ENCODE results near the gene RNF123.

The RNF123 gene

DNA sequence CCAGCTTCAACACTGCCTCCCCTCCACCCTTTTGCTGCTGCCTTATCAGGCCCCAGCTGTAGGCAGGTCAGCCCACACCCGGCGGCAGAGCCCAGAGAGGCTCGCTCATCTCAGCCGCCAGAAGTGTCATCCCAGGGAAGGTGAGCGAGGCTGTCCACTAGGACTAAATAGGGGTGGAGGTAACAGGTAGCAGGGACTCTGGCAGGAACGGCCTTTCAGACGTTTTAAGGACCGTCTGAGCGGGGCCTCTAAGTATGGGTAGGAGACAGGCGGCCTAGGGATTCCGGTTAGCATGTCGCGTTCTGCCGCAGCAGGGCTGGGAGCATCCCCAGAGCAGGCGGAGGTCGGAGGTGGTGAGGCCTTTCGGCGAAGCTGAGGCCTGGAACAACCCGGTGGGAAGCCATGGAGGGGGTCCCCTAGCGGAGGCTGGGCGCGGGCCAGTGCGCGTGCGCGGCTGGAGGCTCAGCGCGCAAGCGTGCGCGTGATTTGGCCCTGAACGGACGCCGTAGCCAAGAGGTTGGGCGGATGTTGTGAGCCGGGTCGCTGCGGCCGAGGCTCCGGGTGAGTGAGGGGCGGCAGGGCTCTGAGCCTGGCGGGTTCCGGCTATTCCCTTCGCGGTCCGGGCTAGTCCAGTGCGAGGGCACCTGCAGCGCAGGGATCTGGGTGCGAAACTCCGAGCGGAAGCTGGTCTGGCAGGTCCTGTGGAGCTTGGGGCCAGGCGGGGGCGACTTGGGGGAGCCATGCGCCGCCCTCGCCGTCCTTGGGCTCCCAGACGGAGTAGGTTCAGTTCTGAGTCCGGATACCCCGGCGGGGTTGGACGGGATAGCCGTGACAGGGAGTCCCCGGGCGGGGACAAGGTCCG, at the start of gene RNF123, which contains the start of gene MST1:
Gene RNF123 (plus strand): TSS at position 512 of the 862 bp plus-strand sequence. CDS start 1,609 bp downstream, outside the sequence.
Gene MST1 (minus strand): TSS at position 429 of the 862 bp plus-strand sequence. CDS start 783 bp downstream, outside the sequence.
- no peak for DNase-seq

DNA sequence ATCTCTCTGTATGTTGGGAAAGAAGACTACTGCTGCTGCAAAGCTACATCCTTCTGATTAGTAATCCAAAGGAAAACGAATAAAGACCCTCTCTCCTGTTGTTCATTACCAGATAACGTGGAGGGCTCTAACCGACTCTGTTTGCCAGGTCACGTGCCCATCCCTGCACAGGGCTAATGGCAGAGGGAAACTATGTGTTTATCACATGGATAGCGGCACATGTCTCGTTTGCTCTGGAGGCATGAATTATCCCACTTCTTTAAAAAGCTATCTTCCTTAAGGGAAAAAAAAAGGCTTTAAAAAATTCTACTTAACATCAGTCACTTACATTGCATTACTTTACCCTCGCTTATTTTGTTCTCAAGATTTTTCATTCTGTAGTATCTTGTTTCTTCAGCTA, 48.1 kb upstream of the RNF123 start:
- DNase-seq: no peak

DNA sequence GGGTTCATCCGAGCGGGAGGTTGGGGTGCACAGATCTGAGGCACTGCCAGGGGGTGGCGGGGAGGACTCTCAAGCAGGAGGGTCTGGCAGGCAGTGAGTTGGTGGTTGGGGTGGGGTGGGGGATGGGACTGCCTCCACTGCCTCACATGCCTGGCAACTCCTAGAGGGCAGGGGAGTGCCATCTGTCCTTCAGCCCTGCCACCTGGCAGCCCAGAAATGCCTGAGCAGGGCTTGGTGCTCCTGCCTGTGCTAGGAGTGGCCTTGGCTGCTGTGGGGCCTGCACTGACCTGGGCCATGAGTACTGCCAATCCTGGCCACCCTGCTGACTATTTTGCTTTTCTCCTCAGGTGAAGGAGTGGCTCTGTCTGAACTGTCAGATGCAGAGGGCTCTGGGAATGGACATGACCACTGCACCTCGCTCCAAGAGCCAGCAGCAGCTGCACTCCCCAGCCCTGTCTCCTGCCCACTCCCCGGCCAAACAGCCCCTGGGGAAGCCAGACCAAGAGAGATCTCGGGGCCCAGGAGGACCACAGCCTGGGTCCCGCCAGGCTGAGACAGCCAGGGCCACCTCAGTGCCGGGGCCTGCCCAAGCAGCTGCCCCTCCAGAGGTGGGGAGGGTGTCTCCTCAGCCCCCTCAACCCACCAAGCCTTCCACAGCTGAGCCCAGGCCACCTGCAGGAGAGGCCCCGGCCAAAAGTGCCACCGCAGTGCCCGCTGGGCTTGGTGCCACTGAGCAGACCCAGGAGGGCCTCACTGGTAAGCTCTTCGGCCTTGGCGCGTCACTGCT, 47.2 kb upstream of the RNF123 start:
- DNase-seq: no peak

DNA sequence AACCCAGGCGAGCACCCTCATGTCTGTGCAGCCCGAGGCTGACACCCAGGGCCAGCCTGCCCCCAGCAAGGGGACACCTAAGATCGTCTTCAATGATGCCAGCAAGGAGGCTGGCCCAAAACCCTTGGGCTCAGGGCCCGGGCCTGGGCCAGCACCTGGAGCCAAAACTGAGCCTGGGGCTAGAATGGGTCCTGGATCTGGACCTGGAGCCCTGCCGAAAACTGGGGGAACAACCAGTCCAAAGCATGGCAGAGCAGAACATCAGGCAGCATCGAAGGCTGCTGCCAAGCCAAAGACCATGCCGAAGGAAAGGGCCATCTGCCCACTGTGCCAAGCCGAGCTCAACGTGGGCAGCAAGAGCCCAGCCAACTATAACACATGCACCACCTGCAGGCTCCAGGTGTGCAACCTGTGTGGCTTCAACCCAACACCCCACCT, 46.6 kb upstream of the RNF123 start:
- no peak for DNase-seq

DNA sequence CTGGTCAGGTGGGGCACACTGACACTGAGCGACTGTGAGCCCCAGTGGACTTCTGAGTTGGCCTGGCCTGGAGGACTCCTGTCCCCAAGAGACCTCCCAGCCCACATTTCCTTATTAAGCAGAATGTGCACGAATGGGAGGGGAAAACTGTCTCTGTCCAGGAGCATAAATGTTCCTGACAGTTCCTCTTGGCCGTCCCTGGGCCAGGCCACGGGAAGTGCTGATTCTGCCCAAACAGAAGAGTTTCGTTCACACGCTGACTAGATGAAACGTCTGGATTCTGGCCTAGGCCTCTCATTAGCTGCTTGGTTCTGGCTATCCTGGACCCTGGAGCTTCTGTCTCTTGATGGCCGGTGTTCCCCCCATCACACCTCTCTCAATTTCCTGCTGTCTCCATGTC, 44.7 kb upstream of the RNF123 start:
- DNase-seq: no peak

DNA sequence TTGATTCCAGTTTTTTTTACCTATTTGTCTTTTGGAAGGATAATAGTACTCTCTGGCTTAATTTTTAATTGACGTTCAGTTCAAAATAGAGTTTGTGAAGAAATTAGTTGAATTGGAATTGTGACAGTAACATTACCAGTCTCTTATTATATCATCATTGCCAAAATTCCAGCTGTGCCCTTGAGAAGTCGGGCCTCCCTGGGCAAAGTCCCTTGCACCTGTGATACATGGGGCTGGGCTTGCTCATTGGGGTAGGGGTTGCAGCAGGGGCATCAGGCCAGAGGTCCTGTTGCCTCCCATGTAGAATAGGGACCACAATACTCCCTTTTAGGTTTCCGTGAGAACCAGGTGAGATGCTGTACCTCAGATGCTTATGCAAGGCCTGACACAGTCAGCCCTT, 43.1 kb upstream of the RNF123 start:
- DNase-seq: no peak

DNA sequence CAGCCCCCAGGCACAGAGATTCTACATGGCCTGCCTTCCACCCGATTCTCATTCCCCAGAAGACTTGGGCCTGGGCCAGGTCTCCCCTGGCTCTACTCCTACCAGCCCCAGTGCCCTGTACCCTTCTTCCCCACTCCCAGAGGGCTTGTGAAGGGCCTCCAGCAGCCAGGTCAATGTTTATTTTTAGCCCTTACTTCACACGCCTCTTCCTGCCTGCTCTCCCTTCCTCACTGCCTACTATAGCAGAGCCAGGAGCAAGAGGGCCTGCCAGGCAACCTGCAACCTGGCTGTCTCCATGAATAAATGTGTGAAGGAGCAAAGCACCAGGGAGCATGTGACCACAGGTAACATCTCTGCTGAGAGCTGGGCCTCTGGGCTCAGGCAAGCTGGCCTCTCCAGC, 41.6 kb upstream of the RNF123 start:
- no peak for DNase-seq

DNA sequence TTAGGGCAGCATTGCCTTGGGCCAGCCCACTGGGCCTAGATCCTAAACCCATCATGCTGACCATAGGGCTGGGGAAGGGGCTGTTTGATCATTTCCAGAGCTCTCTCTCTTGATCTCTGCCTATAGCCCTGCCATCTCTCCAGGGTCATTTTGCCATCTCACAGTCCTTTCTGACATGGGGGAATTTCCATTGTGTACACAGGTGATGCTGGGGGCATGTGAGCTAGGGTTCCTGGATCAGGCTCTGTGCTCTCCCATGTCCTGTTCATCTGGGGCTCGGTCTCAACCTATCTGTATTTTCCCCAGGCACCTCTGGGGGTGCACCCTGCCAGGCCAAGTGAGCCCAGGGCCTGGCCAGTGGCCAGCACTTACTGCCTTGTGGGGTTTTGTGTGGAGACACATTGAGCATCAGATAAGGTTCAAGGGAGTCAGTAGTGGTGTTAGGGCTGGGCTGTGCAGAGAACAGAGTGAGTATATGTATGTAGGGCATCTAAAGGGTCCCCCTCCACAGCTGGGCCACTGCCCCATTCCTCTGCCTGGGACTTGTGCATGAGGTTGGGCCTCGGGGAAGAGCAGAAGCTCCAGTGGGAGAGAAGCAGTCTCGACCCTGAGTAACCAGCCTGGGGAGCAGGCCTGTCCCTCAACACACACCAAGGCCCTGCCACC, 40.9 kb upstream of the RNF123 start:
- no peak for DNase-seq

DNA sequence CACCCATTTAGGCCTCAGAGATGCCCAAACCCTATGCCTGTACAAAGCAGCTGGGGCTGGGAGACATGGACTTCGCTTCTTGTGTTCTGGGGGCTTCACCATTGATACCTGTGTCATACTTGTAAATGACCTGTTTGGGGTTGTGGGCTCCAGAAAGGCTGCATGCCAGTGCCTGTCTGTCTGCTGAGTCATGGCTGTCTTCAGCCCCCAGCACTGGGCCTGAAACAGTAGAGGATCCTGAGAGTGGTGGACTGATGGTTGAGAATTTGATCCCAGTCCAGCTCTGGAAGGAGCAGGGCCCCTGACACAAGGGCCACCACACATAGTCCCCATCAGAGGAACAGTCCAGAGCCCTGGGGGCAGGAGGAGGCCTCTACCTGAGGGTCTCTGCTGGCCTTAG, 39.8 kb upstream of the RNF123 start:
- DNase-seq: no peak

DNA sequence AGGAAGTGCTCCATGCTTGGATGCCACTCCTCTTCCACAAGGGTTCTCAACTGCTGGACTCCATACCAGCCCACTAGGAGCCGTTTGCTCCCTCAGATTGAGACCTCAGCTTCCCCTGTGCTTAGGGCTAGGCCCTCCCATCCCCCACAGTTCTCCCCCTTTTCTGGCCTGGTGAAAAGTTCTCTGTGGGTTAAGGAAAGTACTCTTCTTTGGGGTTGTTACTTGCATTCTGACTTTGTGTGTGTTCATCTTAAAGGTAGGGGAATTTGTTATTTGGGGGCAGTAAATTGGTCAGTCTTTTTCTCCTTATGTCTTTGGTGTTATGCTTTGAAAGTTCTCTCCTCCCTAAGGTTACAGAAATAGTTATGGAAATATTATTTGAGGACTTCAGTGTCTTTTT, 39.2 kb upstream of the RNF123 start:
- no peak for DNase-seq

DNA sequence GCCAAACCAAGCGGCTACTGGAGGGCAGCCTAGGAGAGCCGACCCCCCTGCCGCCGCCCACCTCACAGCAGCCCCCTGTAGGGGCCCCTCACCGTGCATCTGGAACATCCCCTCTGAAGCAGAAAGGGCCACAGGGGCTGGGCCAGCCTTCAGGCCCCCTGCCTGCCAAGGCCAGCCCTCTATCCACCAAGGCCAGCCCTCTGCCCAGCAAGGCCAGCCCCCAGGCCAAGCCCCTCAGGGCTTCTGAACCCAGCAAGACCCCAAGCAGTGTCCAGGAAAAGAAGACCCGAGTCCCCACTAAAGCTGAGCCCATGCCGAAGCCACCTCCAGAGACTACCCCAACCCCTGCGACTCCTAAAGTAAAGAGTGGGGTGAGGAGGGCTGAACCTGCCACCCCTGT, 38.7 kb upstream of the RNF123 start:
- DNase-seq: no peak

DNA sequence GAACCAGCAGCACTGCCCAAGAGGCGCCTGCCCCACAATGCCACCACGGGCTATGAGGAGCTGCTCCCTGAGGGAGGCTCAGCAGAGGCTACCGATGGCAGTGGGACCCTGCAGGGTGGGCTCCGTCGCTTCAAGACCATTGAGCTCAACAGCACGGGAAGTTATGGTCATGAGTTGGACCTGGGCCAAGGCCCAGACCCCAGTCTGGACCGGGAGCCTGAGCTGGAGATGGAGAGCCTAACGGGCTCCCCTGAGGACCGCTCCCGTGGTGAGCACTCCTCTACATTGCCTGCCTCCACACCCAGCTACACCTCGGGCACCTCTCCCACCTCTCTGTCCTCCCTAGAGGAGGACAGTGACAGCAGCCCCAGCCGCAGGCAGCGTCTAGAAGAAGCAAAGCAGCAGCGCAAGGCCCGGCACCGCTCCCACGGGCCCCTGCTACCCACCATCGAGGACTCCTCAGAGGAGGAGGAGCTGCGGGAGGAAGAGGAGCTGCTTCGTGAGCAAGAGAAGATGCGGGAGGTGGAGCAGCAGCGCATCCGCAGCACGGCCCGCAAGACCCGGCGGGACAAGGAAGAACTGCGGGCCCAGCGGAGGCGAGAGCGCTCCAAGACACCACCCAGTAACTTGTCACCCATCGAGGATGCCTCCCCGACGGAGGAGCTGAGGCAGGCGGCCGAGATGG, 37.0 kb upstream of the RNF123 start:
- no peak for DNase-seq

DNA sequence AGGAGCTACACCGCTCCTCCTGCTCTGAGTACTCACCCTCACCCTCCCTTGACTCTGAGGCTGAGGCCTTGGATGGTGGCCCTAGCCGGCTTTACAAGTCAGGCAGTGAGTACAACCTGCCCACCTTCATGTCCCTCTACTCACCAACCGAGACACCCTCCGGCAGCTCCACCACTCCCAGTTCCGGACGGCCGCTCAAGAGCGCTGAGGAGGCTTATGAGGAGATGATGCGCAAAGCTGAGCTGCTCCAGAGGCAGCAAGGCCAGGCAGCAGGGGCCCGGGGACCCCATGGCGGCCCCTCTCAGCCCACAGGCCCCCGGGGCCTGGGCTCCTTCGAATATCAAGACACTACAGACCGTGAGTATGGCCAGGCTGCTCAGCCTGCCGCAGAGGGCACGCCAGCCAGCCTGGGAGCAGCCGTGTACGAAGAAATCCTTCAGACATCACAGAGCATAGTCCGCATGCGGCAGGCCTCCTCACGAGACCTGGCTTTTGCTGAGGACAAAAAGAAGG, 36.4 kb upstream of the RNF123 start:
- DNase-seq: no peak

DNA sequence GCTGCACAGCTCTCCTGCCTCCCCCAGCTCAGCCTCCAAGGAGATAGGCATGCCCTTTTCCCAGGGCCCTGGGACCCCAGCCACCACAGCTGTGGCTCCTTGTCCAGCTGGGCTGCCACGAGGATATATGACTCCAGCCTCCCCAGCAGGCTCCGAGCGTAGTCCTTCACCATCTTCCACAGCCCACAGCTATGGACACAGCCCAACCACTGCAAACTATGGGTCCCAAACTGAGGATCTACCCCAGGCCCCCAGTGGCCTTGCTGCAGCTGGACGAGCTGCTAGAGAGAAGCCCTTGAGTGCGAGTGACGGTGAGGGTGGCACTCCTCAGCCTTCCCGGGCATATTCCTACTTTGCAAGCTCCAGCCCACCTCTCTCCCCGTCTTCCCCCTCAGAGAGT, 35.7 kb upstream of the RNF123 start:
- no peak for DNase-seq

DNA sequence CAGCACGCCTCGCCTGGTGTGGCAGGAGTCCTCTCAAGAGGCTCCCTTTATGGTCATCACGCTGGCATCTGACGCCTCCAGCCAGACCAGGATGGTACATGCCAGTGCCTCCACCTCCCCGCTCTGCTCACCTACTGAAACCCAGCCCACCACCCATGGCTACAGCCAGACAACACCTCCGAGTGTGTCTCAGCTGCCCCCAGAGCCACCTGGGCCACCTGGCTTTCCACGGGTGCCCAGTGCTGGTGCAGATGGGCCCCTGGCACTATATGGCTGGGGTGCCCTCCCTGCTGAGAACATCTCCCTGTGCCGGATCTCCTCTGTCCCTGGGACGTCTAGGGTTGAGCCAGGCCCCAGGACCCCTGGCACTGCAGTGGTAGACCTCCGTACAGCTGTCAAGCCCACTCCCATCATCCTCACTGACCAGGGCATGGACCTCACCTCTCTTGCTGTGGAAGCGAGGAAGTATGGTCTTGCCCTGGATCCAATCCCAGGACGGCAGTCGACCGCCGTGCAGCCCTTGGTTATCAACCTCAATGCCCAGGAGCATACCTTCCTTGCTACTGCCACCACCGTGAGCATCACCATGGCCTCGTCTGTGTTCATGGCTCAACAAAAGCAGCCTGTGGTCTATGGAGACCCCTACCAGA, 35.1 kb upstream of the RNF123 start:
- DNase-seq: no peak

DNA sequence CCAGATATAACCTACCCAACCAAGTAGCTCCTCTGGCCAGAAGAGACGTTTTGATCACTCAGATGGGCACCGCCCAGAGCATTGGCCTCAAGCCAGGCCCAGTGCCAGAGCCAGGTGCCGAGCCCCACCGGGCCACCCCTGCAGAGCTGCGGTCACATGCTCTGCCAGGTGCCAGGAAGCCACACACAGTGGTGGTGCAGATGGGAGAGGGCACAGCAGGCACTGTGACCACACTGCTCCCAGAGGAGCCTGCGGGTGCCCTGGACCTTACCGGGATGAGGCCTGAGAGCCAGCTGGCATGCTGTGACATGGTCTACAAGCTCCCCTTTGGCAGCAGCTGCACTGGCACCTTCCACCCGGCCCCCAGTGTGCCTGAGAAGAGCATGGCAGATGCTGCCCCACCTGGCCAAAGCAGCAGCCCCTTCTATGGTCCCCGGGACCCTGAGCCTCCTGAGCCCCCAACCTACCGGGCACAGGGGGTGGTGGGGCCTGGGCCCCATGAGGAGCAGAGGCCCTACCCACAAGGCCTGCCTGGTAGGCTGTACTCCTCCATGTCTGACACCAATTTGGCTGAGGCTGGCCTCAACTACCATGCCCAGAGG, 34.3 kb upstream of the RNF123 start:
- DNase-seq: no peak

DNA sequence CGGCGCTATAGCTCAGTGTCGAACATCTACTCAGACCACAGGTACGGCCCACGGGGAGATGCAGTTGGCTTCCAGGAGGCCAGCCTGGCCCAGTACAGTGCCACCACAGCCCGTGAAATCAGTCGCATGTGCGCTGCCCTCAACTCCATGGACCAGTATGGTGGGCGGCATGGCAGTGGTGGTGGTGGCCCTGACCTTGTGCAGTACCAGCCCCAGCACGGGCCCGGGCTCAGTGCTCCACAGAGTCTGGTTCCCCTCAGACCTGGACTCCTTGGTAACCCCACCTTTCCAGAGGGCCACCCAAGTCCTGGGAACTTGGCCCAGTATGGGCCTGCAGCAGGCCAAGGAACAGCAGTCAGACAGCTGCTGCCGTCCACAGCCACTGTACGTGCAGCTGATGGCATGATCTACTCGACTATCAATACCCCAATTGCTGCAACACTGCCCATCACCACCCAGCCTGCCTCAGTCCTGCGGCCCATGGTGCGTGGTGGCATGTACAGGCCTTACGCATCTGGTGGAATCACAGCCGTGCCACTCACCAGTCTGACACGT, 33.5 kb upstream of the RNF123 start:
- DNase-seq: no peak

DNA sequence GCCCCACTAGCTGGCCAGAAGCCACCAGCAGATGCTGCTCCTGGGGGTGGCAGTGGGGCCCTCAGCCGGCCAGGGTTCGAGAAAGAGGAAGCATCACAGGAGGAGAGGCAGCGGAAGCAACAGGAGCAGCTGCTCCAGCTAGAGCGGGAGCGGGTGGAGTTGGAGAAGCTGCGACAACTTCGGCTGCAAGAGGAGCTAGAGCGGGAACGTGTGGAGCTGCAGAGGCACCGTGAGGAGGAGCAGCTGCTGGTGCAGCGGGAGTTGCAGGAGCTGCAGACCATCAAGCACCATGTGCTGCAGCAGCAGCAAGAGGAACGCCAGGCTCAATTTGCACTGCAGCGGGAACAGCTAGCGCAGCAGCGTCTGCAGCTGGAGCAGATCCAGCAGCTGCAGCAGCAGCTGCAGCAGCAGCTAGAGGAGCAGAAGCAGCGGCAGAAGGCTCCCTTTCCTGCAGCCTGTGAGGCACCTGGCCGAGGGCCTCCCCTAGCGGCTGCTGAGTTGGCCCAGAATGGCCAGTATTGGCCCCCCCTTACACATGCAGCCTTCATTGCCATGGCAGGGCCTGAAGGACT, 32.7 kb upstream of the RNF123 start:
- no peak for DNase-seq

DNA sequence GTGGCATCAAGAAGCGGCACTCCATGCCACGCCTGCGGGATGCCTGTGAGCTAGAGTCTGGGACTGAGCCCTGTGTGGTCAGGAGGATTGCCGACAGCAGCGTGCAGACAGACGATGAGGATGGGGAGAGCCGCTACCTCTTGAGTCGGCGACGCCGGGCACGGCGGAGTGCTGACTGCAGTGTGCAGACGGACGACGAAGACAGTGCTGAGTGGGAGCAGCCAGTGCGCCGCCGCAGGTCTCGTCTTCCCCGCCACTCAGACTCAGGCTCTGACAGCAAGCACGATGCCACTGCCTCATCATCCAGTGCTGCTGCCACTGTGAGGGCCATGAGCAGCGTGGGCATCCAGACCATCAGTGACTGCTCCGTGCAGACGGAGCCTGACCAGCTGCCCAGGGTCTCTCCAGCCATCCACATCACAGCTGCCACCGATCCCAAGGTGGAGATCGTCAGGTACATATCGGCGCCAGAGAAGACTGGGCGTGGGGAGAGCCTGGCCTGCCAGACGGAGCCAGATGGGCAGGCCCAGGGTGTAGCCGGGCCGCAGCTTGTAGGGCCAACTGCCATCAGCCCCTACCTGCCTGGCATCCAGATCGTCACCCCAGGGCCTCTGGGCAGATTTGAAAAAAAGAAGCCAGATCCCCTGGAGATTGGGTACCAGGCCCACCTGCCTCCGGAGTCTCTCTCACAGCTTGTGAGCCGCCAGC, 32.0 kb upstream of the RNF123 start:
- DNase-seq: no peak

DNA sequence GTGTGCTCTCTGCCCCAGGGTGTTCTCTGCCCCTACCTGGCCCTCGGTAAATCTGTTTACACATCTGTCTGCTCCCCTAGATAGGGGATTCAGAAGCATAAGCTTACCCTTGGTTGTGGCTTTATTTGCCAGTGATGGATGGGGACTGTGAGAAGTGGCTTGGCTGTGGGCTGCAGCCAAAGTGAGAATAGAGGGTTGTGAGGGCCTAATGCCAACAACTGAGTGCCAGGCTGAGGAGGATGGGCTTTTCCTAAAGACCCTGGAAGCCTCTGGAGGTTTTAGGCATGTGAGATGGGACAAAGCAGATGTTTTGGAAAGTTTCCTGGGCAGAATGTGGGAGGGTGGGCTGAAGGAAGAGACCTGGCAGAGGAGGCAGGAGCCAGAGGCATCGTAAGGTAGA, 30.6 kb upstream of the RNF123 start:
- DNase-seq: no peak
